Measurements from ENCODE around the gene TCEA2. TPM values are rescaled to one million over a fixed set of nuclear protein-coding genes. Genes with fewer than 3 reads are reported as not detected.

Gene TCEA2
- total and polyA plus RNA-seq, 2 of the 13 experiments (the other 11 are each of a cell fraction or from before 2014, with no cell fraction given), result 28.1 to 33.7 TPM

DNA sequence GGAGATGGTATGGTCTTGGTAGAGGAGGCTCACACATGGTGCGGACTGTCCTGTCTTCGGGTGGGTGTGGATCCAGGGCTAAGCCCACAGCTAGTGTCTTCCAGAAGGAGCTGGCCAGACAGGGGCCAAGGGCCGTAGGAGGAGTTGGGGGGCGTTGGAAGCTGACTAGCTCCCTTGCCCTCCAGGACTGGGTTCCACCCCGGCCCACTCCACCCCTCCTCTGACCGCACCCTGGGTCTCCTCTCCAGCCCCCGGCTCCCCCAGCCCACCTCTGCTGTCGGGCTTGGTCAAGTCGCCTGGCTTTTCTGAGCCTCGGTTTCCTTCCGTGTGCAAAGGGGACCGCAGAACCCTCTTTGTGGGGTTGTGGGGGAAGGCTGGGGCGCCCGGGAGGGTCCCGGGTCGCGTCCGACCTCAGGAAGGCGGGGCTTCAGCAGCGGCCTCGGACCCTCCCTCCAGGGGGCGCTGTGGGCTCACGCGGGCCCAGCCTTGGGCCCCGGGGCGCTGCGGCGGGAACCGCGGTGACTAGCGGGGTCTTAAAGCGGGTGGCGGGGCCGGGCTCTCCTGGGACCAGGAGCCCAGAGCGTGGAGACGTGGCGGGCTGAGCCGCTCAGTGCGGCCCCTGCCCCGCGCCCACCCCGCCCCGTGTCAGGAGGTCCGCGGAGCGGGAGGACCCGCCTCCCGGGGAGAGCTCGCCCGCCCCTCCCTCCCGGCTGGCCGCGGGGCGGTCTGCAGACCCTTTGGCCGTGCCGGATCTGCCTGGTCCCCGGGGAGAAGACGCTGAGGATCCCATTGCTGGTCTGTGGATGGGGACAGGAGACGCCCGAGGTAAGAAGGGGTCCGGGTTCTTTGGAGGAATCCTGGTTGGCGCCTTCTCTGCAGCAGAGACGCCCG, 39.0 kb downstream of the TCEA2 start (continued):
- no peak for TF ChIP-seq HMGXB3 (CRISPR knock-in tag; IDR thresholded peaks at IDR 0.05; ENCODE audit: borderline replicate concordance)
- no peak for TF ChIP-seq NFATC3 (CRISPR knock-in tag; IDR thresholded peaks at IDR 0.05)
- no peak for TF ChIP-seq MYPOP (CRISPR knock-in tag; IDR thresholded peaks at IDR 0.05)
- no peak for TF ChIP-seq TCF7 (IDR thresholded peaks at IDR 0.05; ENCODE audit: low read depth)
- peak; percentile 36; the same call in 1 of the 2 replicates for TF ChIP-seq ZNF225 (CRISPR knock-in tag; IDR thresholded peaks at IDR 0.05)
- TF ChIP-seq ZBTB38 (CRISPR knock-in tag; IDR thresholded peaks at IDR 0.05), result peak; percentile 21; the same call in 1 of the 2 replicates
- 0 out of 2 replicates have a peak, but pooled peaks have one; percentile 29 for TF ChIP-seq CHD4 (IDR thresholded peaks at IDR 0.05; ENCODE audit: borderline replicate concordance, low read length)
- TF ChIP-seq RBM39 (IDR thresholded peaks at IDR 0.05; ENCODE audit: low read depth, low read length, poor library complexity, severe bottlenecking), result peak; percentile 64
- no peak for TF ChIP-seq NBN (conservative IDR thresholded peaks at IDR 0.05)
- TF ChIP-seq, protein P1, sequence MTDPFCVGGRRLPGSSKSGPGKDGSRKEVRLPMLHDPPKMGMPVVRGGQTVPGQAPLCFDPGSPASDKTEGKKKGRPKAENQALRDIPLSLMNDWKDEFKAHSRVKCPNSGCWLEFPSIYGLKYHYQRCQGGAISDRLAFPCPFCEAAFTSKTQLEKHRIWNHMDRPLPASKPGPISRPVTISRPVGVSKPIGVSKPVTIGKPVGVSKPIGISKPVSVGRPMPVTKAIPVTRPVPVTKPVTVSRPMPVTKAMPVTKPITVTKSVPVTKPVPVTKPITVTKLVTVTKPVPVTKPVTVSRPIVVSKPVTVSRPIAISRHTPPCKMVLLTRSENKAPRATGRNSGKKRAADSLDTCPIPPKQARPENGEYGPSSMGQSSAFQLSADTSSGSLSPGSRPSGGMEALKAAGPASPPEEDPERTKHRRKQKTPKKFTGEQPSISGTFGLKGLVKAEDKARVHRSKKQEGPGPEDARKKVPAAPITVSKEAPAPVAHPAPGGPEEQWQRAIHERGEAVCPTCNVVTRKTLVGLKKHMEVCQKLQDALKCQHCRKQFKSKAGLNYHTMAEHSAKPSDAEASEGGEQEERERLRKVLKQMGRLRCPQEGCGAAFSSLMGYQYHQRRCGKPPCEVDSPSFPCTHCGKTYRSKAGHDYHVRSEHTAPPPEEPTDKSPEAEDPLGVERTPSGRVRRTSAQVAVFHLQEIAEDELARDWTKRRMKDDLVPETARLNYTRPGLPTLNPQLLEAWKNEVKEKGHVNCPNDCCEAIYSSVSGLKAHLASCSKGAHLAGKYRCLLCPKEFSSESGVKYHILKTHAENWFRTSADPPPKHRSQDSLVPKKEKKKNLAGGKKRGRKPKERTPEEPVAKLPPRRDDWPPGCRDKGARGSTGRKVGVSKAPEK (CRISPR knock-in tag; IDR thresholded peaks at IDR 0.05; ENCODE audit: borderline replicate concordance), result 0 out of 2 replicates have a peak, but pooled peaks have one; percentile 46
- TF ChIP-seq, protein P2, sequence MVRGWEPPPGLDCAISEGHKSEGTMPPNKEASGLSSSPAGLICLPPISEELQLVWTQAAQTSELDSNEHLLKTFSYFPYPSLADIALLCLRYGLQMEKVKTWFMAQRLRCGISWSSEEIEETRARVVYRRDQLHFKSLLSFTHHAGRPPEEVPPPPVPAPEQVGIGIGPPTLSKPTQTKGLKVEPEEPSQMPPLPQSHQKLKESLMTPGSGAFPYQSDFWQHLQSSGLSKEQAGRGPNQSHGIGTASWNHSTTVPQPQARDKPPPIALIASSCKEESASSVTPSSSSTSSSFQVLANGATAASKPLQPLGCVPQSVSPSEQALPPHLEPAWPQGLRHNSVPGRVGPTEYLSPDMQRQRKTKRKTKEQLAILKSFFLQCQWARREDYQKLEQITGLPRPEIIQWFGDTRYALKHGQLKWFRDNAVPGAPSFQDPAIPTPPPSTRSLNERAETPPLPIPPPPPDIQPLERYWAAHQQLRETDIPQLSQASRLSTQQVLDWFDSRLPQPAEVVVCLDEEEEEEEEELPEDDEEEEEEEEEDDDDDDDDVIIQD (CRISPR knock-in tag; IDR thresholded peaks at IDR 0.05; ENCODE audit: low read depth), result no peak
- no peak for TF ChIP-seq ZNF34 (CRISPR knock-in tag; IDR thresholded peaks at IDR 0.05; ENCODE audit: borderline replicate concordance)
- TF ChIP-seq ZXDC (CRISPR knock-in tag; IDR thresholded peaks at IDR 0.05), result 0 out of 2 replicates have a peak, but pooled peaks have one; percentile 66
- peak; percentile 44; the same call in 1 of the 2 replicates for TF ChIP-seq ZNF709 (CRISPR knock-in tag; IDR thresholded peaks at IDR 0.05)
